Esophagus muscularis mucosa (tissue), 4 donors: ENCODE measurements around the gene CHMP2B. TPM values are rescaled to one million over a fixed set of nuclear protein-coding genes. Genes with fewer than 3 reads are reported as not detected.

ENCODE experiments used
- DNase-seq: peaks from one replicate; pipeline ENCODE4 v3.0.0-alpha.2; 2017; ENCODE audit errors: extremely low spot score
- H3K27ac ChIP-seq, 4 donors: fragments of 200-600 bp; sonication (generic); replicated peaks in 1 of 4; 1 replicate in 3 of 4; 2 replicates in 1 of 4; pipeline ENCODE4 v1.5.1; 2016 to 2019; ENCODE audit warnings: mild to moderate bottlenecking in 1 of 4
- H3K27me3 ChIP-seq, 4 donors: fragments of 200-600 bp; sonication (generic); one replicate each; pipeline versions ENCODE4 v1.5.1 to v1.6.0; 2016 to 2019
- H3K36me3 ChIP-seq, 4 donors: fragments of 200-600 bp; sonication (generic); one replicate each; pipeline ENCODE4 v1.5.1; 2016 to 2019
- H3K4me1 ChIP-seq, 4 donors: fragments of 200-600 bp; sonication (generic); one replicate each; pipeline ENCODE4 v1.5.1; 2016 to 2019
- H3K4me3 ChIP-seq, 4 donors: fragments of 200-600 bp; sonication (generic); 1 replicate in 2 of 4; 2 replicates in 2 of 4; pipeline ENCODE4 v1.5.1; 2016 to 2019; ENCODE audit warnings: mild to moderate bottlenecking in 4 of 4, moderate library complexity in 1 of 4
- H3K9me3 ChIP-seq, 4 donors: fragments of 200-600 bp; sonication (generic); 1 replicate in 3 of 4; 2 replicates in 1 of 4; pipeline ENCODE4 v1.5.1; 2016 to 2019
- EP300 ChIP-seq: sonication (generic); formaldehyde crosslinking; IDR thresholded peaks from one replicate; pipeline ENCODE4 v1.6.1; 2017; ENCODE audit warnings: antibody characterized with exemption
- POLR2A ChIP-seq: fragments of 450-650 bp; IDR thresholded peaks from one replicate; pipeline ENCODE4 v1.6.1; 2017; ENCODE audit warnings: antibody characterized with exemption, moderate library complexity, mild to moderate bottlenecking, low read depth
- POLR2AphosphoS5 ChIP-seq, 2 donors: sonication (generic); formaldehyde crosslinking; IDR thresholded peaks; one replicate each; pipeline ENCODE4 v1.6.1; 2017; ENCODE audit warnings: antibody characterized with exemption in 2 of 2
- WGBS: methylation state at CpG from one replicate; pipeline ENCODE4 v1.1.5; 2018; 5-methylcytosine and 5-hydroxymethylcytosine counted together
- intact Hi-C: fragments of 100-400 bp; cut with DNase I; formaldehyde crosslinking; loops from one replicate; pipeline ENCODE4 v1.15.1; 2023
- total RNA-seq, 4 donors: library from RNA; depleted of rRNA; stranded (reverse); fragments of >200 nt; gene quantifications; one replicate each; pipeline versions ENCODE4 v1.1.0 to v1.2.1, GENCODE V29; 2016
- TF ChIP-seq, protein P1 (sequence below), 3 experiments: fragments of 200-600 bp in 2 of 3; fragments of 450-650 bp in 1 of 3; sonication (generic) in 2 of 3; IDR thresholded peaks; one replicate each; pipeline ENCODE4 v1.5.1; 2017 to 2019; ENCODE audit warnings: antibody characterized with exemption in 3 of 3, mild to moderate bottlenecking in 2 of 3, moderate library complexity in 1 of 3

CHMP2B gene
- total RNA-seq, 4 donors from 2014 or later, result 32.6 to 50.1 (median 44.9) TPM

DNA sequence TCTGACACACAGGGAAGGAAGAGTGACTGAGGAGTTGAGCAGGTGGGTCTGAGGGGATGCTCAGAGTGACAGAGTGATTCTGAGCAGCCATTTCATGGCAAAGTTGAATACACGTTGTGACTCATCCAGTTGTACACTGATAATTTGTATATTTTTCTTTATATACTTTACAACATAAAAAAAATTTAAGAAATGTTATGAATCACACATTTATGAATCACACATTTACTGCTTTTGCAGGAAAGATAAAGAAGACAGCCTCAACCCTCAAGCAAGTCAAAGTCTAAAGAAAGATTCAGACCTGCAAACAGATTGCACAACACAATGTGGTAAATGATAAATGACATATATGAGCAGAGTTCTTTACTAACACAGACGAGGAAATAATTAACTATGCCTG lies 21.0 kb upstream of the CHMP2B start:
- Histone ChIP-seq H3K27ac (no peak overlapping the region), H3K4me3 (no peak overlapping the region), H3K9me3 (no peaks in the 10 kb centered on the region), H3K4me1 (no peaks in the 10 kb centered on the region), H3K27me3 (peaks cover 0 to 5% (median 0%) of the 10 kb centered on the region in 4 donors), H3K36me3 (no peaks in the 10 kb centered on the region)
- WGBS, result 57% methylated on average over 2 of the region's 2 CpGs
- TF ChIP-seq, protein P1, sequence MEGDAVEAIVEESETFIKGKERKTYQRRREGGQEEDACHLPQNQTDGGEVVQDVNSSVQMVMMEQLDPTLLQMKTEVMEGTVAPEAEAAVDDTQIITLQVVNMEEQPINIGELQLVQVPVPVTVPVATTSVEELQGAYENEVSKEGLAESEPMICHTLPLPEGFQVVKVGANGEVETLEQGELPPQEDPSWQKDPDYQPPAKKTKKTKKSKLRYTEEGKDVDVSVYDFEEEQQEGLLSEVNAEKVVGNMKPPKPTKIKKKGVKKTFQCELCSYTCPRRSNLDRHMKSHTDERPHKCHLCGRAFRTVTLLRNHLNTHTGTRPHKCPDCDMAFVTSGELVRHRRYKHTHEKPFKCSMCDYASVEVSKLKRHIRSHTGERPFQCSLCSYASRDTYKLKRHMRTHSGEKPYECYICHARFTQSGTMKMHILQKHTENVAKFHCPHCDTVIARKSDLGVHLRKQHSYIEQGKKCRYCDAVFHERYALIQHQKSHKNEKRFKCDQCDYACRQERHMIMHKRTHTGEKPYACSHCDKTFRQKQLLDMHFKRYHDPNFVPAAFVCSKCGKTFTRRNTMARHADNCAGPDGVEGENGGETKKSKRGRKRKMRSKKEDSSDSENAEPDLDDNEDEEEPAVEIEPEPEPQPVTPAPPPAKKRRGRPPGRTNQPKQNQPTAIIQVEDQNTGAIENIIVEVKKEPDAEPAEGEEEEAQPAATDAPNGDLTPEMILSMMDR (IDR thresholded peaks at IDR 0.05), result no peak
- no peak for TF ChIP-seq EP300
- no peak for TF ChIP-seq POLR2AphosphoS5 (IDR thresholded peaks at IDR 0.05)
- no peak for TF ChIP-seq POLR2A
- intact Hi-C loops, result no loop called here
- DNase-seq, result no peak

- TF ChIP-seq, protein P1 (IDR thresholded peaks at IDR 0.05), result no peak
- TF ChIP-seq POLR2A (no peak), EP300 (no peak), POLR2AphosphoS5 (IDR thresholded peaks at IDR 0.05) (no peak)
- no peak for DNase-seq
- intact Hi-C loops, result no loop called here
- H3K4me1 ChIP-seq, result no peaks in the 10 kb centered on the region
- no peaks in the 10 kb centered on the region for H3K36me3 ChIP-seq
- no peak overlapping the region for H3K27ac ChIP-seq
- H3K9me3 ChIP-seq, result no peaks in the 10 kb centered on the region
- H3K27me3 ChIP-seq, result peaks cover 0 to 5% (median 0%) of the 10 kb centered on the region in 4 donors
- 57% methylated on average over 1 of the region's 1 CpG for WGBS
- H3K4me3 ChIP-seq, result no peak overlapping the region
Observed at GRCh38 chr3:87206635-87207034, 20.5 kb upstream of the CHMP2B start.

GRCh38 chr3:87207460-87207859 lies 19.6 kb upstream of the CHMP2B start:
- Histone ChIP-seq H3K4me3 (no peak overlapping the region), H3K27me3 (peaks cover 0 to 5% (median 0%) of the 10 kb centered on the region in 4 donors), H3K4me1 (no peaks in the 10 kb centered on the region), H3K36me3 (no peaks in the 10 kb centered on the region), H3K9me3 (no peaks in the 10 kb centered on the region), H3K27ac (no peak overlapping the region)
- 67% methylated on average over 1 of the region's 1 CpG for WGBS
- intact Hi-C loops, result no loop called here
- DNase-seq, result no peak
- TF ChIP-seq POLR2A (no peak), POLR2AphosphoS5 (IDR thresholded peaks at IDR 0.05) (no peak), EP300 (no peak)
- TF ChIP-seq, protein P1 (IDR thresholded peaks at IDR 0.05), result no peak

- TF ChIP-seq POLR2A, result no peak
- no peak for TF ChIP-seq EP300
- TF ChIP-seq POLR2AphosphoS5 (IDR thresholded peaks at IDR 0.05), result no peak
- TF ChIP-seq, protein P1 (IDR thresholded peaks at IDR 0.05), result no peak
- WGBS, result 26% methylated on average over 2 of the region's 2 CpGs
- intact Hi-C loops, result no loop called here
Observed at GRCh38 chr3:87209111-87209510, 18.0 kb upstream of the CHMP2B start.

DNA sequence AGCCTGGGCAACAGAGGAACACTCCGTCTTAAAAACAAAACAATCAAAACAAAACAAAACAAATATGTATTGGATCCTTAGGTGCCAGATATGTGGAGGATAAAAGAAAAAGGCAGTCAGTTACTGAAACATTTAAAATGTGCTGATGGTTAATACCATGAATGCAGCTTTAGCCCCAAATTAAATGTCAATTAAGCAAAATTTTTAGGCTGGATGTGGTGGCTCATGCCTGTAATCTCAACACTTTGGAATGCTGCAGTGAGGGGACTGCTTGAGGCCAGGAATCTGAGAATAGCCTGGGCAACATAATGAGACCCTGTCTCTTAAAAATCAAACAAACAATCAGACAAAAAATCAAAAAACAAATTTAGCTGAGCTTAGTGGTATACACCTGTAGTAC lies 8.5 kb upstream of the CHMP2B start:
- 90% methylated on average over 1 of the region's 1 CpG for WGBS
- no peak for DNase-seq
- Histone ChIP-seq H3K4me1 (no peaks in the 10 kb centered on the region), H3K27me3 (peaks cover 0 to 9% (median 0%) of the 10 kb centered on the region in 4 donors), H3K27ac (no peak overlapping the region), H3K36me3 (no peaks in the 10 kb centered on the region), H3K9me3 (no peaks in the 10 kb centered on the region), H3K4me3 (no peak overlapping the region)
- intact Hi-C loops, result no loop called here
- TF ChIP-seq POLR2A (no peak), EP300 (no peak), POLR2AphosphoS5 (IDR thresholded peaks at IDR 0.05) (no peak)
- TF ChIP-seq, protein P1 (IDR thresholded peaks at IDR 0.05), result no peak

More at GRCh38 chr3:87209111-87209510, 18.0 kb upstream of the CHMP2B start:
- H3K36me3 ChIP-seq, result no peaks in the 10 kb centered on the region
- H3K27ac ChIP-seq, result no peak overlapping the region
- H3K4me3 ChIP-seq, result no peak overlapping the region
- no peaks in the 10 kb centered on the region for H3K4me1 ChIP-seq
- peaks cover 0 to 5% (median 0%) of the 10 kb centered on the region in 4 donors for H3K27me3 ChIP-seq
- DNase-seq, result no peak
- no peaks in the 10 kb centered on the region for H3K9me3 ChIP-seq
